Inflammatory macrophage treated with lipopolysaccharide for 1 hour (primary cell): ENCODE measurements around the gene INO80.
A peak's percentile ranks its signal among the peaks of the same experiment; 100 is the strongest.
"Not testable (repeated sequence)": the region's sequence is repeated elsewhere in the genome, so short reads cannot be mapped to it uniquely, and the experiment has no call there.

Experiments used
- DNase-seq, 2 donors: peaks; one replicate each; pipeline ENCODE4 v3.0.0-alpha.2; 2020 to 2022

INO80 gene

GRCh38 chr15:40995656-40996055, 120.4 kb downstream of the INO80 start:
- no peak for DNase-seq

DNA sequence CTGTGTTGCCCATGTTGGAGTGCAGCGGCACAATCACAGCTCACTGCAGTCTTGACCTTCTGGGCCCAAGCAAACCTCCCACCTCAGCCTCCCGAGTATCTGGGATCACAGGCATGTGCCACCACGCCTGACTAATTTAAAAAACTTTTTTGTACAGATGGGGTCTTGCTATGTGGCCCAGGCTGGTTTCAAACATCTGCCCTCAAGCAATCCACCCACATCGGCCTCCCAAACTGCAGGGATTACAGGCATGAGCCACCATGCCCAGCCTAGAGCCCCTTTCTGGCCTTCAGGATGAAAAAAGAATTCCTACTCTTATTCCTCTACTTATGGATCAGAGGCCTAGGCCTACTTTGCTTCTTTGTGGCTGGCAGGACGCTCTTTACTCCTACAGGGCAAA, 123.3 kb downstream of the INO80 start:
- DNase-seq: no peak

DNA sequence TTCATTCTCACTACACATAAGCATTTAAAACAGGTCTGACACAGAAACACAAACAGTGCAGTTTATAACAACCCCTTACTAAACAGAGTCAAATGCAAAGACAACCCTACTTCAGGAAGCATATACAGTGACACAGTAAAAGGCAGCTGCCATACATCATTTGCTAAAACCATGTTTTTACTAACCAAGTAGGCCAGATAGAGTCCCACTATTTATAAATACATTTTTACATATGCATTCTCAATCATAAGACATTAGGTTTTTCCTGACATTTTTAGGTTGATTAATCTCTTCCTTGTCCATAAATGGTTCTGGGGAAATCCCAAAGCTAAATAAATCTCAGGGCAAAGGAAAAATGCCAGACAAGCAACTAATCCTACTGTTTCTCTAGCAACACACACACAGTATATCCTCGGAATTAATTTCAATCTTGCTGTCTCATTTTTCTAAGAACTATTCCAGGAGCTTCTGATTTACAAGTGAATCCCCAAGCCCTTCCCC, 123.8 kb downstream of the INO80 start:
- no peak for DNase-seq

- no peak for DNase-seq
Observed at GRCh38 chr15:40991355-40991754, 124.7 kb downstream of the INO80 start.

DNA sequence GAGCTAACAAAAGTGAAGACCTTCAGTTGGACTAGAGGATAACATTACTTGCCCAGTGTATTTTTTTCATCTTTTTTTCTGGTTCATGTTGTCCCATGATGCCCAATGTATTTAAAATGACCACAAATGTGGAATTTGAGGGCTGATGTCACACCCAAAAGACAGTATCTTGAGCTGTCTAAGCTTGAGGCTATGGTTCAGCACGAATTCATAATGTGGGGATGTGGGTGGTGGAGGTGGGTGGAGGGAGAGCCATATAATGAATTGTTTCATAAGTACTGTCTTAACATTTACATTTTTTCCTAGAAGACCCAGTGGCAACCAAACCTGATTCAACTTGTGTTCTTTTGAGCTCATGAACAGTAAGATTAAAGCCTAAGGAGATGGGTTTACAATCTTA, 125.3 kb downstream of the INO80 start:
- peak; percentile 20 to 29 for DNase-seq

- no peak for DNase-seq
Observed at GRCh38 chr15:40990080-40990479, 126.0 kb downstream of the INO80 start.

DNA sequence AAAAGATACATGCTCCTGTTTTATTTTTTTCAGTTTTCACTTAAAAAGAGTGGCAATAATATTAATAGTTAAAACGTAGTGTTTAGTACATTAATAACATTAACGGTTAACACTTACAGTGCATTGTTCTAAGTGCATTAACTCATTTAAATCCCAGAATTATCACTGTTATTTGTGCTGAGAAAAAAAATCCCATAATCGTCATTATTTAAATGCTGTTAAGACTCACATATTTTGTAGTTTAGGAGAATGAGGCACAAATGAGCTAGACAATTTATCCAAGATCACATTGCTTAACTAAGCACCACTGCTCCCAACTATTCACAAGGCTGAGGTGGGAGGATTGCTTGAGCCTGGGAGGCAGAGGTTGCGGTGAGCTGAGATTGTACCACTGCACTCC, 127.9 kb downstream of the INO80 start:
- DNase-seq: no peak

DNA sequence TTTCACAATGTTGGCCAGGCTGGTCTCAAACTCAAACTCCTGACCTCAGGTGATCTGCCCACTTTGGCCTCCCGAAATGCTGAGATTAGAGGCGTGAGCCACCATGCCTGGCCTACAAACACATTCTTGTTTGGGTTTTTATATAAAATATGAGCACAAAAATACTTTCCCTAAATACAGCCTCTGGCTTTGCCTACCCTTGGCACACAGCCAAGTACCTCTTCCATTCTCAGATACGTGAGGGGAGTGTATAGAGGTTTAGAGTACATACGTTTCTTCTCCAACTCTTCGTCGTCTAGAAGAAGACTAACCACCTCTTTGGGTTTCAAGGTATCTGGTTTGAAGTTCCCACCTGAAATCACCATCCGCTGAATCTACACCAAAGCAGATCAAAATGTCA, 129.3 kb downstream of the INO80 start:
- no peak for DNase-seq

- no peak for DNase-seq
Observed at GRCh38 chr15:40985541-40986330, 130.3 kb downstream of the INO80 start.

DNA sequence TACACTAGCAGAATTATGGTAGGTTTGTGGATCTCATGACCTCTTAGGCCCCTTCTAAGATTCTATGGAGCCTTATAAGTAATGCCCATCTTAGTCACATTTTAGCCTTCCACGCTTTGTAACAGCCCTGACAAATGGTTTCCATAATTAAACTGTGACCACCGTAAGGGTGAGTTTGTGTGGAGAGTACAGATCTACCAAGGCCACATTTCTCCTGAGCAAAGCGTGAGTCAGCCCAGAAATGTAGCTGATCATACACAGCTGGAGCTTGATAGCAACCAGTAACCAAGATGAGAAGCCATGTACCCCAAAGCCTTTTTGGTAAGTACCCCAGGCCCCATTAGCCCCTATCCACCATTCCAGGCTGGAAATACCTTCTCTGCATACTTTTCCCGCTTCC, 131.1 kb downstream of the INO80 start:
- DNase-seq: no peak

GRCh38 chr15:40984406-40984805, 131.7 kb downstream of the INO80 start:
- no peak for DNase-seq

DNA sequence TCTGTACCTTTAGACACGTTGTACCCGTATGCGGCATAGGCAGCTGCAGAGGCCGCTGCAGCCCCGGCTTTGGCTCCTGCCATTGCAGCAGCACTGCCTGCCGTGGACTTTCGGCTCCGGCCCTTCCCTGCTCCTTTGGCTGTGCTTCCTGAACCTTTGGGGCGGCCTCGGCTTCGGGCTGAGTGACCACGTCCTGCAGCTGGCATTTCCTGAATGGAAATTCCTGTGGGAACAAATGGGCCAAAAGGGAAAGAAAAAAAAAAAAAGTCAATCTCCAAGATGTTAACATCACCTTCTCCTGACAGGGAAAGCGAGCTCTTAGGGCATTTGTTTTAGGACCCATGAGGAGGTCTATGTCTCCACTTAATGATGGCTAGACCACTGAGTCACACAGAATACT, 133.2 kb downstream of the INO80 start:
- no peak for DNase-seq

DNA sequence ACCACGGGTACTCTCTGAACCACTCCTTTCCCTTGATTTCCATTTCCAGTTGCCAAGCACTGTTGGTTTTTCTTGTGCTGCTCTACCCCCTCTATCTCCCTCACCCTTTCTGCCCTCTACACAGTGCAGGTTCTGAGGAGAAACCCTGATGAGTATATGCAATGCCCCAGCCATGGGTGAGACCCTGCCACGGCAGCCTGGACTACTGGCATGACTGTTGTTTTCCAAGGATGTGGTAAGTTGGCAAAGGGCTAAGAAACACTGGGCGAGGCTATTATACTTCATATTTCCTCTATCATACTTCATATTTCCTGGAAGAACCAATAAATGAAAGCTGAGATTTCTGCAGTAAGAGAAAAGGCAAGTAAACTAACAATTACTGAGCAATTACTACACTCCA, 134.9 kb downstream of the INO80 start:
- no peak for DNase-seq

GRCh38 chr15:40978562-40978961, 137.5 kb downstream of the INO80 start:
- DNase-seq: no peak

- no peak for DNase-seq
Observed at GRCh38 chr15:40978141-40978540, 137.9 kb downstream of the INO80 start.

DNA sequence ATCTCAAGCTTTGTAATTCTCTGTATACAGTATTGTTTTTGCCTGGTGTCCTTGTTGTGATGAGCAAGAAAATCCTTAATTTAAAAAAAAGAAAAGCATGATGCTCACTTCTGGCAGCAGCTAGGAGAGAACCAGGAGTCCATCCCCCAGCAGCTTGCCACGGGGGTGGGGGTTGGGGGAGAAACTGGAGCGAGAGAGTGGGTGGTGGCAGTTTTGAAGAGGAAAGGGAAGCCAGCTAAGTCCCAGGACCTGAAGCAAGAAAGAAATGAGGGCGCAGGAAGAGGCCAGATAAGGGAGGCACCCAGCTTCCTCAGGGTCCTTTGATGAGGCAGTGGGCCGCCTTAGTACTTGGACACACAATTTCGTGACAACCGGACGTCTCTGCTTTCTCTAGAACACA, 139.3 kb downstream of the INO80 start:
- no peak for DNase-seq

DNA sequence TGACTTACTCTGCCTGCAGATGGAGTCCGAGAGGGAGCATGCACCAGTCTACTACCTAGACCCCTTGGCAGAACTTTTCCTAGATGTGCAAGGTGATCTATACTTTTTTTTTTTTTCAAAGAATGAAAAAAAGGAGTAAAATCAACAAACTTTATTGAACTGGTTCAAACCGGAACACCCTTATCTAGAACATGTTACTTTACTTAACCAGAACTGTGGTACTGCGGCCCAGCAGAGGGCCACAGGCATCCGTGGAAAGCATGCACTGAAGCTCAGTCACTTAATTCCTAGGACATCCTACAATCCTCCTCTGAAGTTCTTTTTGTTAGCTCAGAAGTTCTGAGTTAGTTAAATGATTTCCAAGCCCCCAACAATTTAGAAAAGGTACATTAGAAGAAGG, 141.2 kb downstream of the INO80 start:
- DNase-seq: no peak

- no peak for DNase-seq
Observed at GRCh38 chr15:40969363-40969762, 146.7 kb downstream of the INO80 start.

DNA sequence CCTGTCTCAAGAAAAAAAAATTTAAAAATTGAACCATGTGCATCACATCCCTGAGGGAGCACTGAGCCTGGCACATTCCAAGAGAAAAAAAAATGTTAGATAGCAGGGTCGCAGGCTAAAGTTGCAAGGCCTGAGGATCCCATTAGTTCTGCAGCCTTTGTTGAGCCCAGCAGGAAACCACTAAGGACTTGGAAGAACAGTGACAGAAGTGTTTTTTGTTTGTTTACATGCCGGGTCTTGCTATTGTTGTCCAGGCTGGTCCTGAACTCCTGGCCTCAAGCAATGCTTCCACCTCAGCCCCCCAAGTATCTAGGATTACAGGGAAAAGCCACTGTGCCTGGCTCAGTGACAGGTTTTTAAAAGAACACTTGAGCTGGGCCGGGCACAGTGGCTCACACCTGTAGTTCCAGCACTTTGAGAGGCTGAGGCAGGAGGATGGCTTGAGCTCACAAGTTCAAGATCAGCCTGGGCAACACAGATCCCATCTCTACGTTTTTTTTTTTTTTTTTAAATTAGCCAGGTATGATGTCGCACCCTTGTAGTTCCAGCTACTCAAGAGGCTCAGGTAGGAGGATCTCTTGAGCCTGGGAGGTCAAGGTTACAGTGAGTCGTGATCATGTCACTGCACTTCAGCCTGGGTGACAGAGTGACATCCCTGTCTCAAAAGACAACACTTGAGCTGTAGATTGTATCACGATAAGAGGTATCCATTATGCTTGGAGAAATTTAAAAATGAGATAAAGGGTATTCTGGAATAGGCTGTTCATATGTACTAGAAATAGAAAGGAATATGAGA, 147.6 kb downstream of the INO80 start:
- no peak for DNase-seq

DNA sequence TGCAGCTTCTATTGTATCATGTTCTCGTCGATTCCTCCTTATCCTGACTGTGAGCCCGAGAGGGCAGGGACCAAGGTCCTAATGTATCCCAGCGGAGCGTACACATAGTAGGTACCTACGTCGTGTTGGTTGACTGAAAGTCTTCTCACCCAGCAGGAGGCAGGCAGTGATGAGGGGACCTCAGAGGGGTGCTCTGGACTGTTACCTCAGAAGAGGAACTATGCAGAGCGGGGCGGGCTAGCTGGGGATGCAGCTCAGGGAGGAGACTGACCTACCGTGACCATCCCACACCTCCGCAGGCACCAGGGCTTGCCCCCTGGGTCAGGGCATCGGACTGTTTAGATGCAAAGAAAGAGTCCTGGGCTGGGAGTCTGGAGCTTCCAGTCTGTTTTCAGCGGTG, 151.4 kb downstream of the INO80 start:
- DNase-seq: no peak

GRCh38 chr15:40964006-40964405, 152.1 kb downstream of the INO80 start:
- no peak for DNase-seq

DNA sequence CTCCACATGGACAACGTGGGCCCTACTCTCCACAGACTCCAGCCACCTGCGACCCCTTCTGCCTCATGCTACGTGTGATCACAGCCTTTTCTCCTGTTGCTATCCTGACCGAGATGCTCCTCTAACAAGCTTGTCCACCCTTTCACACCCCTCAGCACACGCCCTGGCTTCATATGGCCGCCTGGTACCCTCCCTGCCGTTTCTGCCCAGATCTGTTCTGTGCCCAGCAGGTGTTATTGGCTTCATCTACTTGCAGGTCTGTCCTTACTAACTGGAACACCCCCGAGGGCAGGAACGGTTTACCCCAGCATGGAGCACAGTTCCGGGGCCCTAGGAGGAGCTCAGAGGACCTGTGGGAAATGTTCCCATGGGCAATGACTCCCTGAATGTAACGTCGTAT, 152.9 kb downstream of the INO80 start:
- DNase-seq: no peak

GRCh38 chr15:40962317-40962716, 153.8 kb downstream of the INO80 start:
- not testable (repeated sequence) for DNase-seq

DNA sequence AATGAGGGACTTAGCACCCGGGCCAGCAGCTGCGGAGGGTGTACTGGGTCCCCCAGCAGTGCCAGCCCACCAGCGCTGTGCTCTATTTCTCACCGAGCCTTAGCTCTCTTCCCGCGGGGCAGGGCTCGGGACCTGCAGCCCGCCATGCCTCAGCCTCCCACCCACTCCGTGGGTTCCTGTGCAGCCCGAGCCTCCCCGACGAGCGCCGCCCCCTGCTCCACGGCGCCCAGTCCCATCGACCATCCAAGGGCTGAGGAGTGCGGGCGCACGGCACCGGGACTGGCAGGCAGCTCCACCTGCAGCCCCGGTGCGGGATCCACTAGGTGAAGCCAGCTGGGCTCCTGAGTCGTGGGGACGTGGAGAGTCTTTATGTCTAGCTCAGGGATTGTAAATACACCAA, 154.3 kb downstream of the INO80 start:
- not testable (repeated sequence) for DNase-seq
